Activated CD4-positive, alpha-beta memory T cell treated with anti-CD3 and anti-CD28 coated beads, Interleukin-2, amount 10 ng/mL, durations not matched to agents 7 days and 5 days (primary cell): ENCODE results near the gene GAB1. TPM values are rescaled to one million over a fixed set of nuclear protein-coding genes. Genes with fewer than 3 reads are reported as not detected.

Experiments used
- CTCF ChIA-PET: fragments of 350-600 bp; sonication (Branson Sonifier 250); formaldehyde crosslinking; loops from one replicate; lab custom pipeline; 2021; ENCODE audit warnings: antibody characterized with exemption, inconsistent platforms; lab: Charles Lee
- POLR2A ChIA-PET: fragments of 350-600 bp; sonication (Branson Sonifier 250); formaldehyde crosslinking; loops from one replicate; lab custom pipeline; 2021; ENCODE audit warnings: antibody characterized with exemption; lab: Charles Lee
- DNase-seq: peaks from one replicate; pipeline ENCODE4 v3.0.0-alpha.2; 2020
- H3K27ac Mint-ChIP-seq: one replicate; pipeline ENCODE4 v1.8.0; 2021; ENCODE audit warnings: mild to moderate bottlenecking, mixed read lengths
- H3K27me3 Mint-ChIP-seq: one replicate; pipeline ENCODE4 v1.8.0; 2021; ENCODE audit warnings: mixed read lengths
- H3K36me3 Mint-ChIP-seq: one replicate; pipeline ENCODE4 v1.8.0; 2021; ENCODE audit warnings: low read depth, mixed read lengths
- H3K4me1 Mint-ChIP-seq: one replicate; pipeline ENCODE4 v1.8.0; 2021; ENCODE audit warnings: mixed read lengths
- H3K4me3 Mint-ChIP-seq: one replicate; pipeline ENCODE4 v1.8.0; 2021; ENCODE audit warnings: mild to moderate bottlenecking, mixed read lengths
- H3K9me3 Mint-ChIP-seq: one replicate; pipeline ENCODE4 v1.8.0; 2021; ENCODE audit warnings: mixed read lengths
- total RNA-seq, 2 experiments: library from RNA; stranded (reverse); gene quantifications; one replicate each; pipeline ENCODE4 v1.2.3, GENCODE V29; 2021

The GAB1 gene
- total RNA-seq, 2 experiments from 2014 or later: 0.80 to 0.86 TPM

- ChIA-PET POLR2A (no interaction called here), CTCF (no interaction called here)
- no peaks in the 10 kb centered on the region for H3K4me1 Mint-ChIP-seq
Measured at GRCh38 chr4:143372093-143372915, 35.6 kb downstream of the GAB1 start.

GRCh38 chr4:143374255-143374654 lies 37.6 kb downstream of the GAB1 start:
- Mint-ChIP-seq H3K36me3 (no peaks in the 10 kb centered on the region), H3K9me3 (peaks cover 4% of the 10 kb centered on the region), H3K27ac (no peak overlapping the region), H3K27me3 (peaks cover 4% of the 10 kb centered on the region), H3K4me3 (no peak overlapping the region), H3K4me1 (no peaks in the 10 kb centered on the region)
- no peak for DNase-seq
- CTCF ChIA-PET: no interaction called here
- POLR2A ChIA-PET: no interaction called here

More at GRCh38 chr4:143372093-143372915, 35.6 kb downstream of the GAB1 start:
- DNase-seq: no peak
- Mint-ChIP-seq H3K27ac (no peak overlapping the region), H3K27me3 (peaks cover 4% of the 10 kb centered on the region), H3K36me3 (no peaks in the 10 kb centered on the region), H3K4me3 (no peak overlapping the region), H3K9me3 (peaks cover 4% of the 10 kb centered on the region)

- Mint-ChIP-seq H3K36me3 (no peaks in the 10 kb centered on the region), H3K4me3 (no peak overlapping the region), H3K9me3 (peaks cover 4% of the 10 kb centered on the region), H3K4me1 (no peaks in the 10 kb centered on the region), H3K27me3 (peaks cover 4% of the 10 kb centered on the region), H3K27ac (no peak overlapping the region)
- ChIA-PET CTCF (no interaction called here), POLR2A (no interaction called here)
- no peak for DNase-seq
Measured at GRCh38 chr4:143374771-143375170, 38.1 kb downstream of the GAB1 start.

GRCh38 chr4:143375326-143376073 lies 38.8 kb downstream of the GAB1 start:
- CTCF ChIA-PET: no interaction called here
- DNase-seq: no peak
- Mint-ChIP-seq H3K27me3 (peaks cover 2% of the 10 kb centered on the region), H3K4me1 (no peaks in the 10 kb centered on the region), H3K36me3 (no peaks in the 10 kb centered on the region), H3K9me3 (peaks cover 2% of the 10 kb centered on the region), H3K27ac (no peak overlapping the region), H3K4me3 (no peak overlapping the region)
- POLR2A ChIA-PET: no interaction called here

- ChIA-PET CTCF (no interaction called here), POLR2A (no interaction called here)
- no peaks in the 10 kb centered on the region for H3K27me3 Mint-ChIP-seq
- no peaks in the 10 kb centered on the region for H3K36me3 Mint-ChIP-seq
- no peak for DNase-seq
- no peak overlapping the region for H3K4me3 Mint-ChIP-seq
- H3K9me3 Mint-ChIP-seq: no peaks in the 10 kb centered on the region
- H3K4me1 Mint-ChIP-seq: no peaks in the 10 kb centered on the region
- no peak overlapping the region for H3K27ac Mint-ChIP-seq
Measured at GRCh38 chr4:143377611-143378099, 41.0 kb downstream of the GAB1 start.

- DNase-seq: no peak
- POLR2A ChIA-PET: no interaction called here
- CTCF ChIA-PET: no interaction called here
- Mint-ChIP-seq H3K27me3 (no peaks in the 10 kb centered on the region), H3K4me3 (no peak overlapping the region), H3K27ac (no peak overlapping the region), H3K4me1 (no peaks in the 10 kb centered on the region), H3K36me3 (no peaks in the 10 kb centered on the region), H3K9me3 (no peaks in the 10 kb centered on the region)
Measured at GRCh38 chr4:143380629-143381028, 44.0 kb downstream of the GAB1 start.

GRCh38 chr4:143381189-143382118 lies 44.8 kb downstream of the GAB1 start:
- no peak for DNase-seq
- Mint-ChIP-seq H3K36me3 (no peaks in the 10 kb centered on the region), H3K4me3 (no peak overlapping the region), H3K27ac (no peak overlapping the region), H3K9me3 (no peaks in the 10 kb centered on the region), H3K4me1 (no peaks in the 10 kb centered on the region), H3K27me3 (no peaks in the 10 kb centered on the region)
- CTCF ChIA-PET: no interaction called here
- POLR2A ChIA-PET: no interaction called here

GRCh38 chr4:143382596-143382995 lies 45.9 kb downstream of the GAB1 start:
- CTCF ChIA-PET: no interaction called here

GRCh38 chr4:143383005-143383574 lies 46.4 kb downstream of the GAB1 start:
- H3K27ac Mint-ChIP-seq: no peak overlapping the region
- no peaks in the 10 kb centered on the region for H3K36me3 Mint-ChIP-seq
- H3K4me3 Mint-ChIP-seq: no peak overlapping the region
- CTCF ChIA-PET: no interaction called here
- POLR2A ChIA-PET: no interaction called here
- no peaks in the 10 kb centered on the region for H3K9me3 Mint-ChIP-seq
- no peak for DNase-seq
- peaks cover 2% of the 10 kb centered on the region for H3K27me3 Mint-ChIP-seq
- no peaks in the 10 kb centered on the region for H3K4me1 Mint-ChIP-seq

More at GRCh38 chr4:143382596-143382995, 45.9 kb downstream of the GAB1 start:
- POLR2A ChIA-PET: no interaction called here
- H3K36me3 Mint-ChIP-seq: no peaks in the 10 kb centered on the region
- no peaks in the 10 kb centered on the region for H3K9me3 Mint-ChIP-seq
- no peaks in the 10 kb centered on the region for H3K4me1 Mint-ChIP-seq
- H3K27ac Mint-ChIP-seq: no peak overlapping the region
- H3K4me3 Mint-ChIP-seq: no peak overlapping the region
- no peak for DNase-seq
- peaks cover 1% of the 10 kb centered on the region for H3K27me3 Mint-ChIP-seq

- no peaks in the 10 kb centered on the region for H3K9me3 Mint-ChIP-seq
- no peaks in the 10 kb centered on the region for H3K4me1 Mint-ChIP-seq
- POLR2A ChIA-PET: no interaction called here
- no peak for DNase-seq
- CTCF ChIA-PET: no interaction called here
- H3K36me3 Mint-ChIP-seq: no peaks in the 10 kb centered on the region
- H3K27me3 Mint-ChIP-seq: peaks cover 2% of the 10 kb centered on the region
- no peak overlapping the region for H3K27ac Mint-ChIP-seq
- no peak overlapping the region for H3K4me3 Mint-ChIP-seq
Measured at GRCh38 chr4:143384381-143384994, 47.8 kb downstream of the GAB1 start.

- Mint-ChIP-seq H3K27me3 (peaks cover 4% of the 10 kb centered on the region), H3K4me1 (no peaks in the 10 kb centered on the region), H3K4me3 (no peak overlapping the region), H3K9me3 (no peaks in the 10 kb centered on the region), H3K36me3 (no peaks in the 10 kb centered on the region), H3K27ac (no peak overlapping the region)
- POLR2A ChIA-PET: no interaction called here
- CTCF ChIA-PET: no interaction called here
- DNase-seq: no peak
Measured at GRCh38 chr4:143386812-143387211, 50.1 kb downstream of the GAB1 start.

- H3K4me3 Mint-ChIP-seq: no peak overlapping the region
- H3K27me3 Mint-ChIP-seq: peaks cover 8% of the 10 kb centered on the region
- H3K36me3 Mint-ChIP-seq: no peaks in the 10 kb centered on the region
- ChIA-PET POLR2A (no interaction called here), CTCF (interaction anchor here (0.7 kb wide), 1 partner anchor 27 kb away, joined by 4 read pairs; no protein-coding TSS in a partner anchor)
- no peak for DNase-seq
- H3K4me1 Mint-ChIP-seq: no peaks in the 10 kb centered on the region
- no peaks in the 10 kb centered on the region for H3K9me3 Mint-ChIP-seq
- H3K27ac Mint-ChIP-seq: no peak overlapping the region
Measured at GRCh38 chr4:143389579-143390195, 53.0 kb downstream of the GAB1 start.
